ENCODE data around the gene SDR9C7. TPM values are rescaled to one million over a fixed set of nuclear protein-coding genes. Genes with fewer than 3 reads are reported as not detected.

The SDR9C7 gene
- total RNA-seq, 1 donor from 2014 or later = not detected

DNA sequence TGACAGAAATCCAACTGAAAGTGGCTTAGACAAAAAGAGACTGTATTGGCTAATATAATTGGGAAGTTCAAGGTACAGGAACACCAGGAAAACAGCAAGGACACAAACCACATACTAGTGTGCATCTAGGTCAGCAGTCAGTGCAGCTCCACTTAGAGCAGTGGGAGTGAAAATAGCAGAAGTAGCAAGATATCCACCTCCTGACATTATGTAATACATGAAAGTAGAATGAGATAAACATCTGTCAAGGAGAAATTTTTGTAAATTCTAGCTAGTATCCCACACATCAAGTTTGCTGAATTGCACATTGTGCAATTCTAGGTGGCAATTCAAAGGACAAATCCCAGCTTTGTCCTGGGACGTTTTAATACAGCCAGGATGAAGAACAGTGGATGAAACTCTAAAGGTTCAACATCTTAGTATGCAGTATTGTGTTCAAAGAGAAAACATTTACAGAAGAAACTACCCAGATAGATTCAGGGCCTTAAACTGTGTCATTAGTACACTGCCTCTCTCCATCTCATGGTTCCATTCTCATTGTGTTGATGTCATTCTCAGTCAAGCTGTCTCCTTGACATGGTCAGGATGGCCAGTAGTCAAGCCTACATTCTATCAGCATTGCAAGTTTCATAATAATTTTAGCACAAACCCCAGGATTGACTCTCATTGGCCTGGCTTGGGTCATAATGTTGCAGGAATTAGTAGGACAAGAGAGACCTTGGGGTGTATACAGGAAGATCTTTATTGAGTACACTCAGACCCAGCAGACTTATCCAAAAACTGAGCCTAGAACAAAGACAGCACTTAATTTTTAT lies 56.8 kb downstream of the SDR9C7 start:
- peaks cover 8% of the 10 kb centered on the region for H3K9me3 Mint-ChIP-seq (ENCODE audit: unreplicated experiment)
- no peaks in the 10 kb centered on the region for H3K36me3 Mint-ChIP-seq (ENCODE audit: unreplicated experiment)
- no peak overlapping the region for H3K27ac Mint-ChIP-seq (ENCODE audit: unreplicated experiment)
- no peaks in the 10 kb centered on the region for H3K4me1 Mint-ChIP-seq (ENCODE audit: unreplicated experiment)
- H3K4me3 Mint-ChIP-seq (ENCODE audit: unreplicated experiment) = no peak overlapping the region
- peaks cover 40% of the 10 kb centered on the region for H3K27me3 Mint-ChIP-seq (ENCODE audit: unreplicated experiment)
- TF ChIP-seq, protein P1, sequence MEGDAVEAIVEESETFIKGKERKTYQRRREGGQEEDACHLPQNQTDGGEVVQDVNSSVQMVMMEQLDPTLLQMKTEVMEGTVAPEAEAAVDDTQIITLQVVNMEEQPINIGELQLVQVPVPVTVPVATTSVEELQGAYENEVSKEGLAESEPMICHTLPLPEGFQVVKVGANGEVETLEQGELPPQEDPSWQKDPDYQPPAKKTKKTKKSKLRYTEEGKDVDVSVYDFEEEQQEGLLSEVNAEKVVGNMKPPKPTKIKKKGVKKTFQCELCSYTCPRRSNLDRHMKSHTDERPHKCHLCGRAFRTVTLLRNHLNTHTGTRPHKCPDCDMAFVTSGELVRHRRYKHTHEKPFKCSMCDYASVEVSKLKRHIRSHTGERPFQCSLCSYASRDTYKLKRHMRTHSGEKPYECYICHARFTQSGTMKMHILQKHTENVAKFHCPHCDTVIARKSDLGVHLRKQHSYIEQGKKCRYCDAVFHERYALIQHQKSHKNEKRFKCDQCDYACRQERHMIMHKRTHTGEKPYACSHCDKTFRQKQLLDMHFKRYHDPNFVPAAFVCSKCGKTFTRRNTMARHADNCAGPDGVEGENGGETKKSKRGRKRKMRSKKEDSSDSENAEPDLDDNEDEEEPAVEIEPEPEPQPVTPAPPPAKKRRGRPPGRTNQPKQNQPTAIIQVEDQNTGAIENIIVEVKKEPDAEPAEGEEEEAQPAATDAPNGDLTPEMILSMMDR (IDR thresholded peaks at IDR 0.05) = no peak
- DNase-seq (ENCODE audit: extremely low spot score, unreplicated experiment) = no peak

DNA sequence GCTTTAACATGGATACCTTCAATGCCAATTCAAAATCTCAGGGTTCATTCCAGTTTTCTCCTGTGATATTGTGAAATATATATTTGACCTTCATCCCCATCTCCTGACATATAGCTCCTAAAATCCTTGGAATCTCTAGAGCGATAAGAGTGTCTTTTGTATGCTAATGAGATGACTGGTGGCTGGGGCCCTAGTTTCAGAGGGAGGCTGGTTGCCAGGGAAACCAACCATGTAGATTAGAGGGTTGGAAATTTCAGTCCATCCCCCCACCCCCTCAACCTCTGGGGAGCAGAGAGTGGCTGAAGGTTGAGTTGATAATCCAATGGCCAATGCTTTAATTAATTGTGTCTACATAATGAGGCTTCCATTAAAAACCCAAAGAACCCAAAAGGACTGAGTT lies 59.4 kb downstream of the SDR9C7 start:
- DNase-seq (ENCODE audit: extremely low spot score, unreplicated experiment) = no peak
- no peaks in the 10 kb centered on the region for H3K36me3 Mint-ChIP-seq (ENCODE audit: unreplicated experiment)
- peaks cover 47% of the 10 kb centered on the region for H3K27me3 Mint-ChIP-seq (ENCODE audit: unreplicated experiment)
- no peak overlapping the region for H3K27ac Mint-ChIP-seq (ENCODE audit: unreplicated experiment)
- TF ChIP-seq, protein P1 (IDR thresholded peaks at IDR 0.05) = no peak
- no peaks in the 10 kb centered on the region for H3K4me1 Mint-ChIP-seq (ENCODE audit: unreplicated experiment)
- no peak overlapping the region for H3K4me3 Mint-ChIP-seq (ENCODE audit: unreplicated experiment)
- H3K9me3 Mint-ChIP-seq (ENCODE audit: unreplicated experiment) = no peaks in the 10 kb centered on the region

DNA sequence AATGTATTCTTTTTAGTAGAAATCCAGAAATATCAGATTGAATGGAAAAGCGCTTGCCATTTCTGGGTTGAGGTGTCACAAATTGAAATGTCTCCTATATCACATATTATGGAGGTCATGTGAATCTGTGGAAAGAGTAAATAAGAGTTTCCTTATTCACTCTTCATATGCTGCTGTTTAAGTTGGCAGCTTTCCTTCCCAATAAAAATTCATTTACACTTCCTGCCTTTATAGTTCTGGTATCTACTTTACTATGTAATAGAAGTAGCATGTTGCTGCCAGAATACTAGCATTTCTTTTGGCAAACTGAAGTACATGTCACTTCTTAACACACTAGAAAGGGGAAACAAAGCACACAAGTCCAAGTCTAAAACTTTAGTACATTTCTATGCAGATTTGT lies 60.8 kb downstream of the SDR9C7 start:
- H3K4me3 Mint-ChIP-seq (ENCODE audit: unreplicated experiment) = no peak overlapping the region
- no peaks in the 10 kb centered on the region for H3K36me3 Mint-ChIP-seq (ENCODE audit: unreplicated experiment)
- no peaks in the 10 kb centered on the region for H3K4me1 Mint-ChIP-seq (ENCODE audit: unreplicated experiment)
- peaks cover 50% of the 10 kb centered on the region for H3K27me3 Mint-ChIP-seq (ENCODE audit: unreplicated experiment)
- no peak for DNase-seq (ENCODE audit: extremely low spot score, unreplicated experiment)
- no peak overlapping the region for H3K27ac Mint-ChIP-seq (ENCODE audit: unreplicated experiment)
- TF ChIP-seq, protein P1 (IDR thresholded peaks at IDR 0.05) = no peak
- H3K9me3 Mint-ChIP-seq (ENCODE audit: unreplicated experiment) = no peaks in the 10 kb centered on the region

Other genes starting within 250 kb of the SDR9C7 start
- gene PTGES3, start 246.1 kb downstream of the SDR9C7 start, total RNA-seq = 136 and 140 TPM in 2 replicates
- 767 and 791 TPM in 2 replicates for gene NACA, start 209.1 kb downstream of the SDR9C7 start, total RNA-seq
- 5.6 and 6.2 TPM in 2 replicates for gene PRIM1, start 182.1 kb downstream of the SDR9C7 start, total RNA-seq
- 1.1 and 1.3 TPM in 2 replicates for gene HSD17B6, start 171.1 kb downstream of the SDR9C7 start, total RNA-seq
- 0.16 and 0.27 TPM in 2 replicates for gene RDH16, start 23.2 kb upstream of the SDR9C7 start, total RNA-seq
- 6.4 and 7.0 TPM in 2 replicates for gene ZBTB39, start 72.1 kb upstream of the SDR9C7 start, total RNA-seq
- gene TAC3, start 82.1 kb upstream of the SDR9C7 start, total RNA-seq = not detected in 2 replicates
- not detected in 2 replicates for gene MYO1A, start 115.7 kb upstream of the SDR9C7 start, total RNA-seq
- 12.1 and 14.5 TPM in 2 replicates for gene NEMP1, start 144.4 kb upstream of the SDR9C7 start, total RNA-seq
- 41.9 and 42.8 TPM in 2 replicates for gene NAB2, start 154.7 kb upstream of the SDR9C7 start, total RNA-seq
- 154 and 161 TPM in 2 replicates for gene STAT6, start 177.0 kb upstream of the SDR9C7 start, total RNA-seq
- 591 and 603 TPM in 2 replicates for gene LRP1, start 194.1 kb upstream of the SDR9C7 start, total RNA-seq
- gene LRP1-AS, start 213.2 kb upstream of the SDR9C7 start, total RNA-seq = not detected in 2 replicates

All from osteocyte (in vitro differentiated cells).